Upper lobe of left lung (tissue), 4 donors: ENCODE data around the gene EHMT2.

ENCODE experiments used
- CTCF ChIP-seq, 6 experiments: fragments of 450-650 bp in 4 of 6; fragments of 200-600 bp in 2 of 6; sonication (generic) in 2 of 6; IDR thresholded peaks; one replicate each; pipeline ENCODE4 v1.5.1; 2016 to 2019; ENCODE audit warnings: antibody characterized with exemption in 6 of 6
- POLR2A ChIP-seq, 4 donors: fragments of 450-650 bp; IDR thresholded peaks; one replicate each; pipeline ENCODE4 v1.5.1; 2016 to 2017; ENCODE audit warnings: antibody characterized with exemption in 4 of 4, mild to moderate bottlenecking in 2 of 4
- POLR2AphosphoS5 ChIP-seq, 2 donors: sonication (generic); formaldehyde crosslinking; IDR thresholded peaks; one replicate each; pipeline ENCODE4 v1.5.1; 2017; ENCODE audit warnings: antibody characterized with exemption in 2 of 2

- TF ChIP-seq CTCF (IDR thresholded peaks at IDR 0.05) = no peak
- TF ChIP-seq POLR2A (IDR thresholded peaks at IDR 0.05) = no peak
- no peak for TF ChIP-seq POLR2AphosphoS5 (IDR thresholded peaks at IDR 0.05)
Observed at GRCh38 chr6:31860349-31860748, 37.1 kb downstream of the EHMT2 start.
